Right atrium auricular region (tissue), 2 donors: ENCODE data around the gene CMTM2. TPM values are rescaled to one million over a fixed set of nuclear protein-coding genes. Genes with fewer than 3 reads are reported as not detected.
"Not testable (repeated sequence)": the region's sequence is repeated elsewhere in the genome, so short reads cannot be mapped to it uniquely, and the experiment has no call there.

ENCODE experiments used
- DNase-seq: peaks from one replicate; pipeline ENCODE4 v3.0.0-alpha.2; 2019; ENCODE audit warnings: low spot score
- H3K27ac ChIP-seq, 2 donors: fragments of 200-600 bp; sonication (generic); 1 replicate in 1 of 2; 2 replicates in 1 of 2; pipeline ENCODE4 v1.5.1; 2016 to 2019
- H3K27me3 ChIP-seq, 2 donors: fragments of 200-600 bp; sonication (generic); one replicate each; pipeline versions ENCODE4 v1.5.1 to v1.6.0; 2017 to 2019
- H3K36me3 ChIP-seq: fragments of 200-600 bp; sonication (generic); one replicate; pipeline ENCODE4 v1.5.1; 2016
- H3K4me1 ChIP-seq, 2 donors: fragments of 200-600 bp; sonication (generic); one replicate each; pipeline versions ENCODE4 v1.5.1 to v1.6.0; 2017 to 2019
- H3K4me3 ChIP-seq, 2 donors: fragments of 200-600 bp; sonication (generic); 1 replicate in 1 of 2; 2 replicates in 1 of 2; pipeline ENCODE4 v1.5.1; 2017 to 2019; ENCODE audit warnings: mild to moderate bottlenecking in 1 of 2, moderate library complexity in 1 of 2
- H3K9me3 ChIP-seq, 2 donors: fragments of 200-600 bp; sonication (generic); one replicate each; pipeline ENCODE4 v1.5.1; 2019
- total RNA-seq, 2 donors: library from RNA; depleted of rRNA; stranded (reverse); fragments of >200 nt; gene quantifications; one replicate each; pipeline ENCODE4 v1.1.0, GENCODE V29; 2016
- TF ChIP-seq, protein P1 (sequence below), 2 donors: fragments of 200-600 bp; sonication (generic); IDR thresholded peaks; one replicate each; pipeline ENCODE4 v1.5.1; 2019; ENCODE audit warnings: antibody characterized with exemption in 2 of 2

CMTM2 gene
- total RNA-seq, 2 donors from 2014 or later, result not detected

DNA sequence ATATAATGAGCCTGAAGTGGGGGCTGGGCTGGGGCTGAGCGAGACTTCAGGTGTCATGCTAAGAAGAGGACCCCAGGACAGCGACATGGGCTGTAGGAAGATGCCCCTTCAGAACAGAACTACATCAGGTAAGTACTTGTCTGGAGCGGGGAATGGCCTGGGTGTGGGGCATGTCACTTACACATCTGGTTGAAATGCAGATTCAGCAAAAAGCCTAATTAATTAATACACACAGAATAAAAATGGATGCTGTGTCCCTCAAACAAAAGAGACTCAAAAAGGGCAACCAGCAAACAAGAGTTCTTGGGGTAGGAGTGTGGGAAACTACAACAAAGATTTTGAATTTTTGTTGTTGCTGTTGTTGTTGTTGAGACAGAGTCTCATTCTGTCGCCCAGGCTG is 11.8 kb downstream of the CMTM2 start:
- Histone ChIP-seq H3K27ac (no peak overlapping the region), H3K4me1 (no peaks in the 10 kb centered on the region), H3K27me3 (no peaks in the 10 kb centered on the region), H3K9me3 (no peaks in the 10 kb centered on the region), H3K4me3 (no peak overlapping the region), H3K36me3 (no peaks in the 10 kb centered on the region)
- TF ChIP-seq, protein P1, sequence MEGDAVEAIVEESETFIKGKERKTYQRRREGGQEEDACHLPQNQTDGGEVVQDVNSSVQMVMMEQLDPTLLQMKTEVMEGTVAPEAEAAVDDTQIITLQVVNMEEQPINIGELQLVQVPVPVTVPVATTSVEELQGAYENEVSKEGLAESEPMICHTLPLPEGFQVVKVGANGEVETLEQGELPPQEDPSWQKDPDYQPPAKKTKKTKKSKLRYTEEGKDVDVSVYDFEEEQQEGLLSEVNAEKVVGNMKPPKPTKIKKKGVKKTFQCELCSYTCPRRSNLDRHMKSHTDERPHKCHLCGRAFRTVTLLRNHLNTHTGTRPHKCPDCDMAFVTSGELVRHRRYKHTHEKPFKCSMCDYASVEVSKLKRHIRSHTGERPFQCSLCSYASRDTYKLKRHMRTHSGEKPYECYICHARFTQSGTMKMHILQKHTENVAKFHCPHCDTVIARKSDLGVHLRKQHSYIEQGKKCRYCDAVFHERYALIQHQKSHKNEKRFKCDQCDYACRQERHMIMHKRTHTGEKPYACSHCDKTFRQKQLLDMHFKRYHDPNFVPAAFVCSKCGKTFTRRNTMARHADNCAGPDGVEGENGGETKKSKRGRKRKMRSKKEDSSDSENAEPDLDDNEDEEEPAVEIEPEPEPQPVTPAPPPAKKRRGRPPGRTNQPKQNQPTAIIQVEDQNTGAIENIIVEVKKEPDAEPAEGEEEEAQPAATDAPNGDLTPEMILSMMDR (IDR thresholded peaks at IDR 0.05), result no peak
- DNase-seq, result no peak

DNA sequence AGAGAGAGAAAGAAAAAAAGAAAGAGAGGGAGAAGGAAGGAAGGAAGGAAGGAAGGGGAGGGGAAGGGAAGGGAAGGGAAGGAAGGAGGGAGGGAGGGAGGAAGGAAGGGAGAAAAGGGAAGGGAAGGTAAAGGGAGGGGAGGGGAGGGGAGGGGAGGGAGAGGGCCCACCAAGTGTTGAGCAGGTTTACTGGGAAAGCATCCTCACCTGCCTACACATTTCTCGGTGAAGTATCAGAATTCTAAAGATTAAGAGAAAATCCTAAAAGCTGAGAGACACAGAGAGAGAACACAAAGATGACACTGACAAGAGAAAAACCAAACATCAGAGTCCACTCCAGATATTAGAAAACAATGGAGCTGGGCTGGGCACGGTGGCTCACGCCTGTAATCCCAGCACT is 13.0 kb downstream of the CMTM2 start:
- Histone ChIP-seq H3K36me3 (no peaks in the 10 kb centered on the region), H3K27ac (no peak overlapping the region), H3K9me3 (no peaks in the 10 kb centered on the region), H3K4me1 (no peaks in the 10 kb centered on the region), H3K4me3 (no peak overlapping the region), H3K27me3 (no peaks in the 10 kb centered on the region)
- TF ChIP-seq, protein P1 (IDR thresholded peaks at IDR 0.05), result no peak
- DNase-seq, result no peak

DNA sequence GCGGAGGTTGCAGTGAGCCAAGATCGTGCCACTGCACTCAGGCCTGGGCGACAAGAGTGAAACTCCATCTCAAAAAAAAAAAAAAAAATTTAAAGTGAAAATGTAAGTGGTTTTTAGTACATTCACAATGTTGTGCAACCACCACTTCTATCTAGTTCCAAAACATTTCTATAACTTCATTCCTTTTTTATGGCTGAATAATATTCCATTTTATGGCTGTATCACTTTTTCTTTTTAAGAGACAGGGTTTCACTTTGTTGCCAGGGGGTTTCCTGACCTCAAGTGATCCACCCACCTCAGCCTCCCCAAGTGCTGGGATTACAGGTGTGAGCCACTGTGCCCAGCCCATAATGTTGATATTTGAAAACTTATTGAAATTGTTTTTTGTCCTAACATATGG is 13.6 kb downstream of the CMTM2 start:
- DNase-seq, result no peak
- Histone ChIP-seq H3K27me3 (no peaks in the 10 kb centered on the region), H3K27ac (no peak overlapping the region), H3K4me3 (no peak overlapping the region), H3K4me1 (no peaks in the 10 kb centered on the region), H3K36me3 (no peaks in the 10 kb centered on the region), H3K9me3 (no peaks in the 10 kb centered on the region)
- TF ChIP-seq, protein P1 (IDR thresholded peaks at IDR 0.05), result no peak

DNA sequence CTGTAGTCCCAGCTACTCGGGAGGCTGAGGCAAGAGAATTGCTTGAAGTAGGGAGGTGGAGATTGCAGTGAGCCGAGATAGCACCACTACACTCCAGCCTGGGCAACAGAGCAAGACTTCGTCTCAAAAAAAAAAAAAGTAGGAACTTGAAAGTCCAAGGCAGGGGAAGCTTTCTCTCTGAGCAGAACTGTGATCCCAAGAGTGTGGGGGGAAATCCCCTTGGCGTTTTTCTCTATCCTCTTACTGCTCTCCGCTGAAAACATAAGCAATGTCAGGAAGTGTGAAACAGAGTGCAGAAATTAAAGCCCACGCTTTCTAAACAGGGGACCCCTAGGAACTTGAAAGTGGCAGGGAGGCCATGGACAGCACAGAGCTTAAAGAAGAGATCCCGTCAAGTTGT is 15.5 kb downstream of the CMTM2 start:
- Histone ChIP-seq H3K27me3 (no peaks in the 10 kb centered on the region), H3K4me3 (no peak overlapping the region), H3K4me1 (no peaks in the 10 kb centered on the region), H3K36me3 (no peaks in the 10 kb centered on the region), H3K9me3 (no peaks in the 10 kb centered on the region), H3K27ac (no peak overlapping the region)
- DNase-seq, result no peak
- TF ChIP-seq, protein P1 (IDR thresholded peaks at IDR 0.05), result no peak

DNA sequence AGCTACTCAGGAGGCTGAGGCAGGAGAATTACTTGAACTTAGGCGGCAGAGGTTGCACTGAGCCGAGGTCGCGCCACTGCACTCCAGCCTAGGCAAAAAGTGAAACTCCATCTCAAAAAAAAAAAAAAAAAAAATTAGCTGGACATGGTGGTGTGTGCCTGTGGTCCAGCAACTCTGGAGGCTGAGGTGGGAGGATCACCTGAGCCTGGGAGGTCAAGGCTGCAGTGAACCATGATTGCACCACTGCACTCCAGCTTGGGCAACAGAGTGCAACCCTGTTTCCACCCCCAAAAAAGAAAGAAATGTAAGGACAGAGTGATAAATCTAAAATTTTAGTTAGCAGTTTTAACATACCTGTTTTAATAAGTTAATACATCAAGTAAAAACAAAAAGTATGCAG is 17.3 kb downstream of the CMTM2 start:
- H3K4me3 ChIP-seq, H3K36me3 ChIP-seq: not testable (repeated sequence)

DNA sequence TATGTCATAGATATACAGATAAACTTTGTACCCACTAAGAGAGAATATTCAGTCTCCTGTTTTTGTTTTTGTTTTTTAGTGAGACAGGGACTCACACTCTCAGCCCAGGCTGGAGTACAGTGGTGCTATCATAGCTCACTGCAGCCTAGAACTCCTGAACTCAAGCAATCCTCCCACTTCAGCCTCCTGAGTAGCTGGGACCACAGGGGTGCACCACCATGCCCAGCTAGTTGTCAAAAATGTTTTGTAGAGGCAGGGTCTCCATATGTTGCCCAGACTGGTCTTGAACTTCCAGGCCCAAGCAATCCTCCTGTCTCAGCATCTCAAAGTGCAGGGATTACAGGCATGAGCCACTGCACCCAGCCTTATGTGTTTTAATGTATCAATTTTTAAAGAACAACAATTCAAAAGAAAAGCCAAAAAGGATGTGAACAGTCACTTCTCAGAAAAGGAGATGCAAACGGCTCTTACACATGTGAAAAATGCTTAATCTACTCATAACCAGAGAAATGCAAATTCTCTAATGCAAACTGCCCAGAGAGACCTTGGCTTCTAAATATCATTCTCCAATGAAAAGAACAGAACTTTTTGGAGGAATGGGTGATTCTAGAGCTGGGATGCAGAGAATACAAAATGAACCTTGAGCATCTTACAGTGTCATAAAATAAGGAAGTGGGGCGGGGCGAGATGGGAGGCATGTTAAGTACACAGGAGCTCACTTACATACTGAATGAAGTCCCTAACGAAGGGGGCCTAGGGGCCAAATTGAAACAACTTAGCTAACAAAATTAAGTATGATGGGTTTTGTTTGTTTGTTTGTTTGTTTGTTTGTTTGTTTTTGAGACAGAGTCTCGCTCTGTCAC is 18.0 kb downstream of the CMTM2 start:
- TF ChIP-seq, protein P1 (IDR thresholded peaks at IDR 0.05), result no peak
- H3K27me3 ChIP-seq, result no peaks in the 10 kb centered on the region
- no peak overlapping the region for H3K4me3 ChIP-seq
- H3K4me1 ChIP-seq, result no peaks in the 10 kb centered on the region
- H3K9me3 ChIP-seq, result no peaks in the 10 kb centered on the region
- no peaks in the 10 kb centered on the region for H3K36me3 ChIP-seq
- DNase-seq, result no peak
- no peak overlapping the region for H3K27ac ChIP-seq

More for the DNA sequence above, 17.3 kb downstream of the CMTM2 start:
- not testable (repeated sequence) for H3K27me3 ChIP-seq, H3K9me3 ChIP-seq, H3K27ac ChIP-seq, DNase-seq, H3K4me1 ChIP-seq
